GM12801 (cell line): Measurements from ENCODE around the gene CLDN34.

Source experiments
- CTCF ChIP-seq: IDR thresholded peaks from one replicate; pipeline ENCODE4 v1.5.1; 2011; ENCODE audit warnings: control low read depth; ENCODE audit not compliant: insufficient read length; ENCODE audit errors: extremely low read depth

The CLDN34 gene

GRCh38 chrX:9980401-9980800 is 13.2 kb downstream of the CLDN34 start:
- no peak for TF ChIP-seq CTCF

- no peak for TF ChIP-seq CTCF
Observed at GRCh38 chrX:9980927-9981326, 13.8 kb downstream of the CLDN34 start.

GRCh38 chrX:9983441-9983840 is 16.3 kb downstream of the CLDN34 start:
- no peak for TF ChIP-seq CTCF

GRCh38 chrX:9983846-9984245 is 16.7 kb downstream of the CLDN34 start:
- TF ChIP-seq CTCF, result no peak

GRCh38 chrX:9988762-9989161 is 21.6 kb downstream of the CLDN34 start:
- no peak for TF ChIP-seq CTCF

GRCh38 chrX:9992061-9992460 is 24.9 kb downstream of the CLDN34 start:
- no peak for TF ChIP-seq CTCF

- no peak for TF ChIP-seq CTCF
Observed at GRCh38 chrX:9992724-9993123, 25.6 kb downstream of the CLDN34 start.

GRCh38 chrX:9995855-9996339 is 28.7 kb downstream of the CLDN34 start:
- no peak for TF ChIP-seq CTCF
